Natural killer cell (primary cell): ENCODE data around the gene POU2F2. TPM values are rescaled to one million over a fixed set of nuclear protein-coding genes. Genes with fewer than 3 reads are reported as not detected.

ENCODE experiments used
- ATAC-seq, 3 donors: fragments of 150-1000 bp in 2 of 3; fragments of 200-7000 bp in 1 of 3; cut with Tn5 transposase; 1 replicate in 1 of 3; 2 replicates in 2 of 3; pipeline ENCODE4 v1.10.0; 2021; ENCODE audit warnings: mild to moderate bottlenecking in 2 of 3, moderate library complexity in 2 of 3
- DNase-seq, 2 donors: peaks; one replicate each; pipeline versions ENCODE4 v3.0.0 to v3.0.0-alpha.2; 2013 to 2021; ENCODE audit warnings: mixed read lengths in 1 of 2
- H3K27ac ChIP-seq: one replicate; pipeline ENCODE4 v1.5.1; 2013; ENCODE audit warnings: mild to moderate bottlenecking, low read length
- H3K27me3 ChIP-seq: one replicate; pipeline ENCODE4 v1.6.1; 2013; ENCODE audit warnings: low read length; ENCODE audit not compliant: control insufficient read depth, insufficient read depth
- H3K36me3 ChIP-seq: one replicate; pipeline ENCODE4 v1.6.1; 2013; ENCODE audit warnings: low read length; ENCODE audit not compliant: control insufficient read depth, insufficient read depth
- H3K4me1 ChIP-seq: one replicate; pipeline ENCODE4 v1.6.1; 2013; ENCODE audit warnings: low read length; ENCODE audit not compliant: control insufficient read depth, insufficient read depth
- H3K4me3 ChIP-seq: one replicate; pipeline ENCODE4 v1.5.1; 2013; ENCODE audit warnings: low read length
- H3K9me3 ChIP-seq: one replicate; pipeline ENCODE4 v1.6.1; 2013; ENCODE audit warnings: low read length; ENCODE audit not compliant: control insufficient read depth, insufficient read depth
- H3K27ac Mint-ChIP-seq, 2 donors: one replicate each; pipeline ENCODE4 v1.8.0; 2022; ENCODE audit warnings: mild to moderate bottlenecking in 2 of 2, mixed read lengths in 2 of 2, moderate library complexity in 1 of 2
- H3K27me3 Mint-ChIP-seq, 2 donors: one replicate each; pipeline ENCODE4 v1.8.0; 2022; ENCODE audit warnings: low read depth in 2 of 2, mixed read lengths in 2 of 2
- H3K36me3 Mint-ChIP-seq: one replicate; pipeline ENCODE4 v1.8.0; 2022; ENCODE audit warnings: mixed read lengths
- H3K4me1 Mint-ChIP-seq, 2 donors: one replicate each; pipeline ENCODE4 v1.8.0; 2022; ENCODE audit warnings: mixed read lengths in 2 of 2
- H3K4me3 Mint-ChIP-seq: one replicate; pipeline ENCODE4 v1.8.0; 2022; ENCODE audit warnings: mild to moderate bottlenecking, moderate library complexity, mixed read lengths
- H3K9me3 Mint-ChIP-seq, 2 donors: one replicate each; pipeline ENCODE4 v1.8.0; 2022; ENCODE audit warnings: mixed read lengths in 2 of 2
- CTCF ChIP-seq: fragments of 200-600 bp; IDR thresholded peaks from one replicate; pipeline ENCODE4 v1.8.0; 2022; ENCODE audit warnings: antibody characterized with exemption
- WGBS: methylation state at CpG from one replicate; pipeline ENCODE4 v1.1.7; 2013; ENCODE audit warnings: missing lambda C conversion rate; ENCODE audit not compliant: insufficient coverage; 5-methylcytosine and 5-hydroxymethylcytosine counted together
- intact Hi-C: fragments of 100-400 bp; cut with micrococcal nuclease; formaldehyde crosslinking; loops from one replicate; pipeline ENCODE4 v1.14.2; 2022
- total RNA-seq, 4 donors: library from RNA; stranded (reverse); fragments of 120-200 nt in 1 of 4; gene quantifications; one replicate each; pipeline versions ENCODE4 v1.2.3 to v1.2.4, GENCODE V29; 2013 to 2022

The POU2F2 gene
- total RNA-seq, 3 donors from 2014 or later (not counting 1 experiment from before 2014, with no cell fraction given), result 27.3 to 40.8 (median 29.3) TPM

GRCh38 chr19:42071247-42071646, 61.0 kb downstream of the POU2F2 start:
- Mint-ChIP-seq H3K4me1 (peaks cover 12 to 16% of the 10 kb centered on the region in 2 donors), H3K27ac (no peak overlapping the region)

GRCh38 chr19:42069619-42070351, 62.5 kb downstream of the POU2F2 start, which contains the start of gene GRIK5:
Gene GRIK5, minus strand, starts transcription at chr19:42070206. Its CDS starts 4,436 bp downstream, at chr19:42065770.
- no peaks in the 10 kb centered on the region for H3K36me3 ChIP-seq
- H3K27me3 ChIP-seq, result peaks cover 10% of the 10 kb centered on the region
- H3K4me1 ChIP-seq, result peaks cover 10% of the 10 kb centered on the region
- Mint-ChIP-seq H3K9me3 (no peaks in the 10 kb centered on the region), H3K36me3 (no peaks in the 10 kb centered on the region), H3K27me3 (peaks cover 0 to 13% of the 10 kb centered on the region in 2 donors), H3K4me1 (peaks cover 0 to under 1% of the 10 kb centered on the region in 2 donors), H3K4me3 (no peak within 1 kb of the TSS), H3K27ac (no peak within 1 kb of the TSS)
- intact Hi-C loops, result no loop called here
- no peak for TF ChIP-seq CTCF
- no peaks in the 10 kb centered on the region for H3K9me3 ChIP-seq
- H3K27ac ChIP-seq, result no peak within 1 kb of the TSS
- 15% methylated on average over 26 of the region's 29 CpGs for WGBS
- H3K4me3 ChIP-seq, result no peak within 1 kb of the TSS
- DNase-seq, result peak in 1 of 2 donors; percentile 12
- ATAC-seq, result no peak

More at GRCh38 chr19:42071247-42071646, 61.0 kb downstream of the POU2F2 start:
- Mint-ChIP-seq H3K36me3 (no peaks in the 10 kb centered on the region), H3K9me3 (no peaks in the 10 kb centered on the region), H3K4me3 (no peak overlapping the region), H3K27me3 (peaks cover 0 to 13% of the 10 kb centered on the region in 2 donors)
- 87% methylated on average over 11 of the region's 12 CpGs for WGBS
- TF ChIP-seq CTCF, result no peak
- DNase-seq (no peak), ATAC-seq (no peak)
- H3K36me3 ChIP-seq, result no peaks in the 10 kb centered on the region
- H3K27ac ChIP-seq, result no peak overlapping the region
- no peaks in the 10 kb centered on the region for H3K9me3 ChIP-seq
- H3K4me3 ChIP-seq, result no peak overlapping the region
- peaks cover 10% of the 10 kb centered on the region for H3K27me3 ChIP-seq
- peaks cover 17% of the 10 kb centered on the region for H3K4me1 ChIP-seq
- intact Hi-C loops, result no loop called here

- no peaks in the 10 kb centered on the region for H3K9me3 ChIP-seq
- ATAC-seq (no peak), DNase-seq (no peak)
- no peak for TF ChIP-seq CTCF
- no peak overlapping the region for H3K27ac ChIP-seq
- H3K4me3 ChIP-seq, result no peak overlapping the region
- H3K36me3 Mint-ChIP-seq, result no peaks in the 10 kb centered on the region
- peaks cover 8% of the 10 kb centered on the region for H3K4me1 ChIP-seq
- no peak overlapping the region for H3K4me3 Mint-ChIP-seq
- no peaks in the 10 kb centered on the region for H3K4me1 Mint-ChIP-seq
- intact Hi-C loops, result no loop called here
- peaks cover 10% of the 10 kb centered on the region for H3K27me3 ChIP-seq
- 17% methylated on average over 29 of the region's 29 CpGs for WGBS
- no peaks in the 10 kb centered on the region for H3K36me3 ChIP-seq
- no peak overlapping the region for H3K27ac Mint-ChIP-seq
- H3K27me3 Mint-ChIP-seq, result peaks cover 0 to 16% of the 10 kb centered on the region in 2 donors
- no peaks in the 10 kb centered on the region for H3K9me3 Mint-ChIP-seq
Measured at GRCh38 chr19:42068756-42069571, 63.3 kb downstream of the POU2F2 start.
